ENCODE results near the gene NAA20.

GRCh38 chr20:20023395-20023794, 6.2 kb downstream of the NAA20 start:
- no peak for TF ChIP-seq CTCF (IDR thresholded peaks at IDR 0.05)
- TF ChIP-seq POLR2A (IDR thresholded peaks at IDR 0.05): no peak

All from Peyer's patch (tissue), 4 donors.